C4-2B (cell line): ENCODE results near the gene SETBP1.

Source experiments
- CTCF ChIP-seq: fragments of 450-650 bp; conservative IDR thresholded peaks from 2 replicates; pipeline ENCODE4 v1.5.1; 2017; ENCODE audit warnings: mild to moderate bottlenecking
- ZFX ChIP-seq: fragments of 450-650 bp; IDR thresholded peaks from 2 replicates; pipeline ENCODE4 v1.6.1; 2017

- no peak for TF ChIP-seq CTCF
- no peak for TF ChIP-seq ZFX
Observed at GRCh38 chr18:45007531-45007930, 326.8 kb downstream of the SETBP1 start.
